Neural cell (in vitro differentiated cells): ENCODE data around the gene BCOR. TPM values are rescaled to one million over a fixed set of nuclear protein-coding genes. Genes with fewer than 3 reads are reported as not detected.

Experiments used
- H2AFZ ChIP-seq: fragments of 200-600, 300-800 bp; sonication (generic), shearing (Covaris generic); 2 replicates; pipeline ENCODE4 v1.6.0; 2014; ENCODE audit warnings: low read depth, mild to moderate bottlenecking, antibody characterized with exemption, low read length, moderate library complexity
- H3F3A ChIP-seq: fragments of 200-600 bp; shearing (Covaris generic); 2 replicates; pipeline ENCODE4 v1.6.1; 2016; ENCODE audit warnings: mild to moderate bottlenecking, moderate library complexity, mixed read lengths, antibody characterized with exemption, low read length; ENCODE audit not compliant: insufficient read depth, poor library complexity, severe bottlenecking
- H3K27ac ChIP-seq: fragments of 200-600, 300-800 bp; sonication (generic), shearing (Covaris generic); 2 replicates; pipeline ENCODE4 v1.5.1; 2014; ENCODE audit warnings: mild to moderate bottlenecking, low read length, moderate library complexity
- H3K27me3 ChIP-seq: fragments of 300-800, 200-600 bp; sonication (generic), shearing (Covaris generic); 2 replicates; pipeline ENCODE4 v1.6.0; 2014; ENCODE audit warnings: mild to moderate bottlenecking, low read depth, low read length, moderate library complexity; ENCODE audit not compliant: insufficient read depth
- H3K36me3 ChIP-seq: fragments of 300-800, 200-600 bp; sonication (generic), shearing (Covaris generic); 2 replicates; pipeline ENCODE4 v1.5.1; 2014; ENCODE audit warnings: mild to moderate bottlenecking, antibody characterized with exemption, low read length, moderate library complexity; ENCODE audit not compliant: insufficient read depth
- H3K4me2 ChIP-seq: fragments of 300-800, 200-600 bp; sonication (generic), shearing (Covaris generic); 2 replicates; pipeline ENCODE4 v1.6.0; 2014; ENCODE audit warnings: mild to moderate bottlenecking, low read length
- H3K4me3 ChIP-seq: fragments of 300-800, 200-600 bp; sonication (generic), shearing (Covaris generic); 2 replicates; pipeline ENCODE4 v1.5.1; 2014; ENCODE audit warnings: mild to moderate bottlenecking, low read length, moderate library complexity
- H3K79me2 ChIP-seq: fragments of 200-600 bp; shearing (Covaris generic); replicated peaks from 2 replicates; pipeline ENCODE4 v1.6.0; 2014; ENCODE audit warnings: mild to moderate bottlenecking, low read length, moderate library complexity; ENCODE audit not compliant: insufficient read depth
- H3K9ac ChIP-seq: fragments of 300-800, 200-600 bp; sonication (generic), shearing (Covaris generic); 2 replicates; pipeline ENCODE4 v1.6.1; 2016; ENCODE audit warnings: mild to moderate bottlenecking, low read length, mixed read lengths
- H3K9me2 ChIP-seq: fragments of 200-600 bp; shearing (Covaris generic); 2 replicates; pipeline ENCODE4 v1.6.1; 2016; ENCODE audit warnings: mild to moderate bottlenecking, low read length, mixed read lengths; ENCODE audit not compliant: insufficient read depth
- H3K9me3 ChIP-seq: fragments of 200-600, 300-800 bp; sonication (generic), shearing (Covaris generic); 2 replicates; pipeline ENCODE4 v1.6.1; 2016; ENCODE audit warnings: mild to moderate bottlenecking, mixed run types, low read length, moderate library complexity, mixed read lengths
- H4K20me1 ChIP-seq: fragments of 200-600 bp; shearing (Covaris generic); 2 replicates; pipeline ENCODE4 v1.6.1; 2016; ENCODE audit warnings: mild to moderate bottlenecking, mixed run types; ENCODE audit not compliant: insufficient read depth
- CTCF ChIP-seq: fragments of 450-650 bp; IDR thresholded peaks from 2 replicates; pipeline ENCODE4 v1.5.1; 2014; ENCODE audit warnings: antibody characterized with exemption, mild to moderate bottlenecking, moderate library complexity; ENCODE audit not compliant: poor library complexity, severe bottlenecking
- EP300 ChIP-seq: fragments of 450-650 bp; conservative IDR thresholded peaks from 2 replicates; pipeline ENCODE4 v1.6.1; 2014; ENCODE audit warnings: antibody characterized with exemption, mild to moderate bottlenecking, moderate library complexity; ENCODE audit not compliant: poor library complexity, severe bottlenecking
- EZH2 ChIP-seq: fragments of 200-600, 300-800 bp; shearing (Covaris generic), sonication (generic); IDR thresholded peaks from 2 replicates; pipeline ENCODE4 v1.6.1; 2014; ENCODE audit warnings: antibody characterized with exemption, low read length, borderline replicate concordance, mild to moderate bottlenecking; ENCODE audit not compliant: insufficient read depth, poor library complexity, severe bottlenecking
- MXI1 ChIP-seq: fragments of 450-650 bp; conservative IDR thresholded peaks from 2 replicates; pipeline ENCODE4 v1.6.1; 2014; ENCODE audit warnings: antibody characterized with exemption, mild to moderate bottlenecking; ENCODE audit not compliant: poor library complexity, severe bottlenecking
- POLR2AphosphoS5 ChIP-seq: IDR thresholded peaks from 2 replicates; pipeline ENCODE4 v1.6.1; 2012
- RAD21 ChIP-seq: fragments of 450-650 bp; conservative IDR thresholded peaks from 2 replicates; pipeline ENCODE4 v1.6.1; 2014; ENCODE audit warnings: antibody characterized with exemption, mild to moderate bottlenecking, moderate library complexity
- REST ChIP-seq: IDR thresholded peaks from 2 replicates; pipeline ENCODE4 v1.6.1; 2012; ENCODE audit warnings: borderline replicate concordance
- SMC3 ChIP-seq: fragments of 450-650 bp; conservative IDR thresholded peaks from 2 replicates; pipeline ENCODE4 v1.6.1; 2014; ENCODE audit warnings: antibody characterized with exemption, mild to moderate bottlenecking, moderate library complexity; ENCODE audit not compliant: poor library complexity
- TAF1 ChIP-seq: IDR thresholded peaks from 2 replicates; pipeline ENCODE4 v1.6.1; 2012; ENCODE audit warnings: low read depth
- polyA plus RNA-seq: library from polyadenylated mRNA; depleted of rRNA; stranded (reverse); fragments of >200 nt; gene quantifications from 2 replicates; pipeline ENCODE4 v1.2.3, GENCODE V29; 2014

BCOR gene
- polyA plus RNA-seq, 1 donor from 2014 or later, result 18.0 TPM

- Histone ChIP-seq H3K79me2 (no peaks in the 10 kb centered on the region), H3K9ac (no peak overlapping the region), H3K9me2 (no peaks in the 10 kb centered on the region), H3K27ac (no peak overlapping the region), H3K27me3 (no peaks in the 10 kb centered on the region), H3K4me2 (no peak overlapping the region), H3F3A (no peaks in the 10 kb centered on the region), H4K20me1 (no peaks in the 10 kb centered on the region), H2AFZ (no peak overlapping the region), H3K9me3 (no peaks in the 10 kb centered on the region), H3K4me3 (no peak overlapping the region), H3K36me3 (peaks cover 4% of the 10 kb centered on the region)
- TF ChIP-seq MXI1, result no peak
- TF ChIP-seq REST, result no peak
- no peak for TF ChIP-seq EZH2
- TF ChIP-seq RAD21, result no peak
- TF ChIP-seq TAF1, result no peak
- no peak for TF ChIP-seq EP300
- no peak for TF ChIP-seq SMC3
- TF ChIP-seq POLR2AphosphoS5, result no peak
- no peak for TF ChIP-seq CTCF
Observed at GRCh38 chrX:40049084-40049641, 48.6 kb downstream of the BCOR start.

GRCh38 chrX:40047485-40047884 lies 50.3 kb downstream of the BCOR start:
- TF ChIP-seq REST (no peak), EP300 (no peak), SMC3 (no peak), MXI1 (no peak), POLR2AphosphoS5 (no peak), EZH2 (no peak), TAF1 (no peak), RAD21 (no peak), CTCF (no peak)
- no peaks in the 10 kb centered on the region for H3F3A ChIP-seq
- H4K20me1 ChIP-seq, result no peaks in the 10 kb centered on the region

More at GRCh38 chrX:40047485-40047884, 50.3 kb downstream of the BCOR start:
- no peak overlapping the region for H2AFZ ChIP-seq
- peaks cover 4% of the 10 kb centered on the region for H3K36me3 ChIP-seq
- H3K9ac ChIP-seq, result no peak overlapping the region
- no peaks in the 10 kb centered on the region for H3K27me3 ChIP-seq
- no peak overlapping the region for H3K4me2 ChIP-seq
- H3K9me2 ChIP-seq, result no peaks in the 10 kb centered on the region
- no peaks in the 10 kb centered on the region for H3K9me3 ChIP-seq
- H3K79me2 ChIP-seq, result no peaks in the 10 kb centered on the region
- no peak overlapping the region for H3K4me3 ChIP-seq
- H3K27ac ChIP-seq, result no peak overlapping the region
